HEK293 (cell line): ENCODE measurements around the gene CD2.

Experiments used
- CTCF ChIP-seq: fragments of 450-650 bp; formaldehyde crosslinking; IDR thresholded peaks from 2 replicates; pipeline ENCODE4 v1.5.1; 2016; ENCODE audit warnings: missing biosample characterization, missing genetic modification characterization
- KLF7 ChIP-seq: fragments of 450-650 bp; formaldehyde crosslinking; IDR thresholded peaks from 2 replicates; pipeline ENCODE4 v1.5.1; 2016; ENCODE audit warnings: missing biosample characterization, missing genetic modification characterization, borderline replicate concordance
- KLF9 ChIP-seq: fragments of 450-650 bp; formaldehyde crosslinking; IDR thresholded peaks from 2 replicates; pipeline ENCODE4 v1.5.1; 2016; ENCODE audit warnings: missing biosample characterization, missing genetic modification characterization, low read depth
- ZBTB20 ChIP-seq: fragments of 450-650 bp; formaldehyde crosslinking; IDR thresholded peaks from 2 replicates; pipeline ENCODE4 v1.5.1; 2016; ENCODE audit warnings: missing biosample characterization, missing genetic modification characterization
- ZNF132 ChIP-seq: fragments of 450-650 bp; formaldehyde crosslinking; IDR thresholded peaks from 2 replicates; pipeline ENCODE4 v1.5.1; 2017; ENCODE audit warnings: missing biosample characterization, missing genetic modification characterization, borderline replicate concordance
- ZNF18 ChIP-seq: fragments of 450-650 bp; formaldehyde crosslinking; IDR thresholded peaks from 2 replicates; pipeline ENCODE4 v1.5.1; 2016; ENCODE audit warnings: missing biosample characterization, missing genetic modification characterization
- ZNF248 ChIP-seq: fragments of 450-650 bp; formaldehyde crosslinking; IDR thresholded peaks from 2 replicates; pipeline ENCODE4 v1.5.1; 2017; ENCODE audit warnings: missing biosample characterization, missing genetic modification characterization
- ZNF274 ChIP-seq, 2 experiments: fragments of 200-500 bp in 1 of 2; fragments of 450-650 bp in 1 of 2; sonication (Bioruptor generic) in 1 of 2; formaldehyde crosslinking in 1 of 2; IDR thresholded peaks; 2 replicates each; pipeline versions ENCODE4 v1.5.1 to v1.6.1; 2014 to 2016; ENCODE audit warnings: borderline replicate concordance in 1 of 2, inconsistent platforms in 1 of 2, low read length in 1 of 2, missing biosample characterization in 1 of 2, missing genetic modification characterization in 1 of 2
- ZNF561 ChIP-seq: fragments of 450-650 bp; IDR thresholded peaks from 2 replicates; pipeline ENCODE4 v1.5.1; 2018; ENCODE audit warnings: missing biosample characterization, missing genetic modification characterization, borderline replicate concordance

DNA sequence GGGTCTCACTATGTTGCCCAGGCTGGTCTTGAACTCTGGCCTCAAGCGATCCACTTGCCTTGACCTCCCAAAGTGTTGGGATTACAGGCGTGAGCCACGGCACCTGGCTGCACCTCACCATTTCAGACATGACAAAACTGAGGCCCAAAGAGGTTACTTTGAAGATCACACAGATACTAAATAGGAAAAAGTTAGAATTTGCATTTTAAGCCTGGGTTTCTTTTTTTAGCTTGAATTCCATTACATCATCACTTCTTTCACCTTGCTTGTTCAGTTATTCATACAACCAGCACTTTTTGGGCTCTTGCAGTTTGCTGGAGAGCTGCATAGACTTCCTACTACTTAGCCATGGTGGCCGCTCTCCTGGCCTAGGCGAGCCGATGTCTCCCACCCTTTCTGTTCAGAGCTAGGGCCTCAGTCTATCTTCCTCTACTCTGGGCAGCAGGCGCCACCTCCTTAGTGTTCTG is 16.3 kb upstream of the CD2 start:
- TF ChIP-seq CTCF (tag by site-specific recombination) (no peak), KLF7 (tag by site-specific recombination) (no peak), ZNF561 (tag by site-specific recombination) (no peak), ZBTB20 (tag by site-specific recombination) (no peak), ZNF18 (tag by site-specific recombination) (no peak), ZNF248 (tag by site-specific recombination) (no peak), ZNF132 (no peak), ZNF274 (IDR thresholded peaks at IDR 0.05; ENCODE audit: low read length) (no peak), ZNF274 (tag by site-specific recombination; IDR thresholded peaks at IDR 0.05; ENCODE audit: borderline replicate concordance) (no peak), KLF9 (tag by site-specific recombination) (no peak)
